GM12878 (cell line): ENCODE data around the gene NUTM2F. TPM values are rescaled to one million over a fixed set of nuclear protein-coding genes. Genes with fewer than 3 reads are reported as not detected.

Experiments
- ATAC-seq: fragments of 200-7000 bp; cut with Tn5 transposase; 3 replicates; pipeline ENCODE4 v1.9.1; 2020; ENCODE audit warnings: mild to moderate bottlenecking, moderate library complexity
- BruUV-seq: library from RNA; stranded (reverse); fragments of 400-500 nt; replicated peaks from 2 replicates; lab custom pipeline; 2021; lab: Mats Ljungman, UMichigan
- CTCF ChIA-PET: fragments of 300-600 bp; sonication (Branson Sonifier 250); formaldehyde crosslinking; extraction: SDS; loops from one replicate; lab custom pipeline; 2021; ENCODE audit warnings: inconsistent platforms; lab: Yijun Ruan, JAX
- POLR2A ChIA-PET: fragments of 350-600 bp; formaldehyde crosslinking; extraction: SDS; loops from one replicate; lab custom pipeline; 2021; ENCODE audit warnings: inconsistent platforms; lab: Charles Lee
- RAD21 ChIA-PET: fragments of 300-600 bp; sonication (Branson Sonifier 250); formaldehyde crosslinking; loops from one replicate; lab custom pipeline; 2023; ENCODE audit warnings: antibody characterized with exemption; ENCODE audit not compliant: unreplicated experiment; lab: Charles Lee
- SMC1A ChIA-PET: fragments of 300-600 bp; sonication (Branson Sonifier 250); formaldehyde crosslinking; loops from one replicate; lab custom pipeline; 2023; ENCODE audit not compliant: unreplicated experiment, uncharacterized antibody; lab: Charles Lee
- DNase-seq: peaks from one replicate; pipeline ENCODE4 v3.0.0-alpha.2; 2011; ENCODE audit warnings: low read depth, low spot score
- FAIRE-seq: peaks from 3 replicates; lab custom pipeline; 2011; peaks lifted over from hg19 to GRCh38; lab: Jason Lieb, UNC
- H2AFZ ChIP-seq: 2 replicates; pipeline ENCODE4 v1.6.0; 2011; ENCODE audit warnings: low read depth, low read length, control low read depth; ENCODE audit not compliant: control insufficient read depth
- H3K27ac ChIP-seq: 2 replicates; pipeline ENCODE4 v1.5.1; 2011; ENCODE audit warnings: control low read depth; ENCODE audit not compliant: control insufficient read depth, insufficient read depth
- H3K27me3 ChIP-seq, 2 experiments: replicated peaks in 1 of 2; 2 replicates each; pipeline versions ENCODE4 v1.6.0 to v1.6.1; 2011; ENCODE audit warnings: low read length in 1 of 2; ENCODE audit not compliant: control insufficient read depth in 2 of 2, insufficient read depth in 2 of 2
- H3K36me3 ChIP-seq, 2 experiments: 2 replicates each; pipeline ENCODE4 v1.5.1; 2011; ENCODE audit warnings: low read length in 1 of 2; ENCODE audit not compliant: control insufficient read depth in 2 of 2, insufficient read depth in 2 of 2
- H3K4me1 ChIP-seq: 2 replicates; pipeline ENCODE4 v1.6.1; 2011; ENCODE audit warnings: mild to moderate bottlenecking, low read length, moderate library complexity, mixed read lengths; ENCODE audit not compliant: control insufficient read depth, insufficient read depth
- H3K4me2 ChIP-seq: 2 replicates; pipeline ENCODE4 v1.6.0; 2011; ENCODE audit warnings: control low read depth; ENCODE audit not compliant: control insufficient read depth, insufficient read depth
- H3K4me3 ChIP-seq: fragments of 200-600 bp; sonication (generic); 2 replicates; pipeline ENCODE4 v1.5.1; 2016
- H3K79me2 ChIP-seq: 2 replicates; pipeline ENCODE4 v1.6.0; 2011; ENCODE audit warnings: low read length; ENCODE audit not compliant: control insufficient read depth, insufficient read depth
- H3K9ac ChIP-seq: 2 replicates; pipeline ENCODE4 v1.8.0; 2011; ENCODE audit warnings: low read length, control low read depth, mixed read lengths; ENCODE audit not compliant: control insufficient read depth, insufficient read depth
- H3K9me3 ChIP-seq: replicated peaks from 3 replicates; pipeline ENCODE4 v1.5.1; 2011; ENCODE audit warnings: mild to moderate bottlenecking, low read length; ENCODE audit not compliant: control insufficient read depth, insufficient read depth
- H4K20me1 ChIP-seq: 2 replicates; pipeline ENCODE4 v1.6.0; 2011; ENCODE audit not compliant: control insufficient read depth, insufficient read depth
- ASH2L ChIP-seq: fragments of 300-600, 200-600 bp; sonication (generic); IDR thresholded peaks from 2 replicates; pipeline ENCODE4 v1.6.1; 2017; ENCODE audit warnings: low read depth, mild to moderate bottlenecking, borderline replicate concordance
- CBX3 ChIP-seq: fragments of 200-600 bp; sonication (generic); IDR thresholded peaks from 2 replicates; pipeline ENCODE4 v1.6.1; 2016; ENCODE audit warnings: low read depth, borderline replicate concordance
- CHD2 ChIP-seq: IDR thresholded peaks from 2 replicates; pipeline ENCODE4 v1.6.1; 2011; ENCODE audit warnings: low read depth, low read length, improper control_type of control experiment, borderline replicate concordance
- CREB1 ChIP-seq: IDR thresholded peaks from 2 replicates; pipeline ENCODE4 v1.6.1; 2012; ENCODE audit warnings: low read depth, mild to moderate bottlenecking, inconsistent platforms
- EGR1 ChIP-seq, 2 experiments: IDR thresholded peaks; 1 replicate in 1 of 2; 2 replicates in 1 of 2; pipeline ENCODE4 v1.6.1; 2011 to 2012; ENCODE audit warnings: low read depth in 2 of 2, low read length in 2 of 2, borderline replicate concordance in 1 of 2, mild to moderate bottlenecking in 1 of 2, moderate library complexity in 1 of 2
- EP300 ChIP-seq, 2 experiments: fragments of 150-350 bp in 1 of 2; IDR thresholded peaks; 2 replicates each; pipeline ENCODE4 v1.6.1; 2011 to 2012; ENCODE audit warnings: low read depth in 2 of 2, low read length in 2 of 2, borderline replicate concordance in 1 of 2, improper control_type of control experiment in 1 of 2, inconsistent platforms in 1 of 2; ENCODE audit not compliant: control insufficient read depth in 1 of 2
- MTA2 ChIP-seq: fragments of 450-650 bp; IDR thresholded peaks from 2 replicates; pipeline ENCODE4 v1.6.1; 2016; ENCODE audit warnings: low read depth, mild to moderate bottlenecking, moderate library complexity
- POLR2A ChIP-seq: IDR thresholded peaks from 2 replicates; pipeline ENCODE4 v1.6.1; 2011; ENCODE audit warnings: low read depth, mild to moderate bottlenecking, low read length
- SMC3 ChIP-seq: IDR thresholded peaks from 2 replicates; pipeline ENCODE4 v1.6.1; 2011; ENCODE audit warnings: low read length, improper control_type of control experiment, borderline replicate concordance
- STAT3 ChIP-seq: IDR thresholded peaks from 2 replicates; pipeline ENCODE4 v1.6.1; 2011; ENCODE audit warnings: low read depth, low read length, improper control_type of control experiment
- SUPT20H ChIP-seq: IDR thresholded peaks from 2 replicates; pipeline ENCODE4 v1.6.1; 2011; ENCODE audit warnings: low read depth, mild to moderate bottlenecking, low read length, moderate library complexity, borderline replicate concordance; ENCODE audit not compliant: control insufficient read depth
- WRNIP1 ChIP-seq: IDR thresholded peaks from 2 replicates; pipeline ENCODE4 v1.6.1; 2011; ENCODE audit warnings: low read depth, low read length, improper control_type of control experiment, borderline replicate concordance
- WGBS: methylation state at CpG from one replicate; pipeline ENCODE4 v1.1.6; 2016; ENCODE audit warnings: low lambda C conversion rate; ENCODE audit not compliant: insufficient replicate concordance, insufficient coverage; ENCODE audit errors: missing lambda C conversion rate; 5-methylcytosine and 5-hydroxymethylcytosine counted together
- in situ Hi-C: fragments of 300-500 bp; cut with MboI; formaldehyde crosslinking; loops from 9 replicates; pipeline ENCODE4 v1.14.3; 2018; ENCODE audit warnings: mixed read lengths
- intact Hi-C: fragments of 100-400 bp; cut with micrococcal nuclease; formaldehyde crosslinking; loops from one replicate; pipeline ENCODE4 v1.14.2; 2022; ENCODE audit not compliant: unreplicated experiment
- polyA plus RNA-seq, 11 experiments: library from polyadenylated mRNA; depleted of rRNA in 4 of 11; unstranded in 6 of 11; stranded (reverse) in 5 of 11; fragments of >200 nt; fragmentation: Nextera tagmentation in 4 of 11; fragmentation: Illumina TruSeq in 1 of 11; extraction: Ambion mirVana in 4 of 11; extraction: Trizol in 1 of 11; gene quantifications; 1 replicate in 1 of 11; 2 replicates in 10 of 11; pipeline versions ENCODE4 v1.2.1 to v1.2.3, GENCODE V29; 2011 to 2016; ENCODE audit warnings: inconsistent platforms in 2 of 11, missing spikeins in 2 of 11, low read depth in 1 of 11
- total RNA-seq, 4 experiments: library from RNA; depleted of rRNA in 3 of 4; stranded (reverse); fragments of >200 nt in 3 of 4; fragmentation: Illumina TruSeq in 1 of 4; extraction: Trizol in 1 of 4; gene quantifications; 2 replicates each; pipeline versions ENCODE4 v1.2.1 to v1.2.3, GENCODE V29; 2013 to 2021
- TF ChIP-seq, protein P1 (sequence below): fragments of 450-650 bp; IDR thresholded peaks from 2 replicates; pipeline ENCODE4 v1.6.1; 2017; ENCODE audit warnings: low read depth, mild to moderate bottlenecking, moderate library complexity
- TF ChIP-seq, protein P2 (sequence below): fragments of 450-650 bp; IDR thresholded peaks from 2 replicates; pipeline ENCODE4 v1.6.1; 2017; ENCODE audit warnings: antibody characterized with exemption, mild to moderate bottlenecking, moderate library complexity
- TF ChIP-seq, protein P3 (sequence below), 3 experiments: IDR thresholded peaks in 2 of 3; conservative IDR thresholded peaks in 1 of 3; 2 replicates each; pipeline ENCODE4 v1.5.1; 2011; ENCODE audit warnings: low read depth in 3 of 3, low read length in 3 of 3, mild to moderate bottlenecking in 3 of 3, control low read depth in 2 of 3, moderate library complexity in 2 of 3, inconsistent platforms in 1 of 3, mixed read lengths in 1 of 3; ENCODE audit not compliant: control insufficient read depth in 2 of 3, insufficient read depth in 1 of 3; ENCODE audit errors: extremely low read depth in 1 of 3
- TF ChIP-seq, protein P4 (sequence below): IDR thresholded peaks from 2 replicates; pipeline ENCODE4 v1.6.1; 2012; ENCODE audit warnings: low read depth, low read length, improper control_type of control experiment

The NUTM2F gene
- total and polyA plus RNA-seq, 10 of the 15 experiments (the other 5 are each of a cell fraction or from before 2014, with no cell fraction given): not detected

DNA sequence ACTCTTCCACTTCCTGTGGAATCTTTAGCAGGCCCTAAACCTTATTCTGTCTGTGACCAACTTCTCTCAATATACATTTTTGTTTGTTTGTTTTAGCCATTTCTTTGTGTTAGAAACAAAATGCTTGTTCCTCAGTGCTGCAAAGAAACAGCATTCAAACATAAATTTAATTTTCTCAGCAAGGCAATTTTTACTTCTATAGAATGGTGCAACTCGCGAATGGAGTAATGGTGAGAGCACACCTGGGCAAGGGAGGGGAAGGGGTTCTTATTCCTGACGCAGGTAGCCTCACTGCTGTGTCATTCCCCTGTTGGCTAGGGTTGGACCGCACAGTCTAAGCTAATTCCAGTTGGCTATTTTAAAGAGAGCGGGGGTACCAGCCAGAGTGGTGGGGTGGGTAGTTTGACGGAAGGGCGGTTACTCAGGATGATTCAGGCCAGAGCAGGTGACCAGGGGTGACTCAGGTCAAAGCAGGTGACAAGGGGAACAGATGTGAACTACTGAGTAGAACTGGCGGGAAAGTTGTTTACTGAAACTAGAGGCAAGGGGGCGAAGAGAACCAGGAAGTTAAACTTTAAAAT, 47.9 kb downstream of the NUTM2F start:
- H3K4me3 ChIP-seq: no peak overlapping the region
- intact Hi-C loops: no loop called here
- no peak overlapping the region for H2AFZ ChIP-seq
- H3K79me2 ChIP-seq: no peaks in the 10 kb centered on the region
- peaks cover 1 to 14% of the 10 kb centered on the region in 2 experiments; a peak in 2 of 4 replicates for H3K36me3 ChIP-seq
- H3K9me3 ChIP-seq: peaks cover 11% of the 10 kb centered on the region
- TF ChIP-seq SUPT20H (no peak), ASH2L (no peak), POLR2A (no peak), SMC3 (no peak), CBX3 (no peak), CREB1 (no peak), EGR1 (IDR thresholded peaks at IDR 0.05; ENCODE audit: borderline replicate concordance in 1 of 2, low read depth in 2 of 2, low read length in 2 of 2) (no peak), MTA2 (no peak), EP300 (IDR thresholded peaks at IDR 0.05; ENCODE audit: borderline replicate concordance in 1 of 2, control insufficient read depth in 1 of 2, low read depth in 2 of 2, low read length in 2 of 2) (no peak), STAT3 (no peak), WRNIP1 (no peak), CHD2 (no peak)
- TF ChIP-seq, protein P1, sequence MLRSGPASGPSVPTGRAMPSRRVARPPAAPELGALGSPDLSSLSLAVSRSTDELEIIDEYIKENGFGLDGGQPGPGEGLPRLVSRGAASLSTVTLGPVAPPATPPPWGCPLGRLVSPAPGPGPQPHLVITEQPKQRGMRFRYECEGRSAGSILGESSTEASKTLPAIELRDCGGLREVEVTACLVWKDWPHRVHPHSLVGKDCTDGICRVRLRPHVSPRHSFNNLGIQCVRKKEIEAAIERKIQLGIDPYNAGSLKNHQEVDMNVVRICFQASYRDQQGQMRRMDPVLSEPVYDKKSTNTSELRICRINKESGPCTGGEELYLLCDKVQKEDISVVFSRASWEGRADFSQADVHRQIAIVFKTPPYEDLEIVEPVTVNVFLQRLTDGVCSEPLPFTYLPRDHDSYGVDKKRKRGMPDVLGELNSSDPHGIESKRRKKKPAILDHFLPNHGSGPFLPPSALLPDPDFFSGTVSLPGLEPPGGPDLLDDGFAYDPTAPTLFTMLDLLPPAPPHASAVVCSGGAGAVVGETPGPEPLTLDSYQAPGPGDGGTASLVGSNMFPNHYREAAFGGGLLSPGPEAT: no peak
- TF ChIP-seq, protein P2, sequence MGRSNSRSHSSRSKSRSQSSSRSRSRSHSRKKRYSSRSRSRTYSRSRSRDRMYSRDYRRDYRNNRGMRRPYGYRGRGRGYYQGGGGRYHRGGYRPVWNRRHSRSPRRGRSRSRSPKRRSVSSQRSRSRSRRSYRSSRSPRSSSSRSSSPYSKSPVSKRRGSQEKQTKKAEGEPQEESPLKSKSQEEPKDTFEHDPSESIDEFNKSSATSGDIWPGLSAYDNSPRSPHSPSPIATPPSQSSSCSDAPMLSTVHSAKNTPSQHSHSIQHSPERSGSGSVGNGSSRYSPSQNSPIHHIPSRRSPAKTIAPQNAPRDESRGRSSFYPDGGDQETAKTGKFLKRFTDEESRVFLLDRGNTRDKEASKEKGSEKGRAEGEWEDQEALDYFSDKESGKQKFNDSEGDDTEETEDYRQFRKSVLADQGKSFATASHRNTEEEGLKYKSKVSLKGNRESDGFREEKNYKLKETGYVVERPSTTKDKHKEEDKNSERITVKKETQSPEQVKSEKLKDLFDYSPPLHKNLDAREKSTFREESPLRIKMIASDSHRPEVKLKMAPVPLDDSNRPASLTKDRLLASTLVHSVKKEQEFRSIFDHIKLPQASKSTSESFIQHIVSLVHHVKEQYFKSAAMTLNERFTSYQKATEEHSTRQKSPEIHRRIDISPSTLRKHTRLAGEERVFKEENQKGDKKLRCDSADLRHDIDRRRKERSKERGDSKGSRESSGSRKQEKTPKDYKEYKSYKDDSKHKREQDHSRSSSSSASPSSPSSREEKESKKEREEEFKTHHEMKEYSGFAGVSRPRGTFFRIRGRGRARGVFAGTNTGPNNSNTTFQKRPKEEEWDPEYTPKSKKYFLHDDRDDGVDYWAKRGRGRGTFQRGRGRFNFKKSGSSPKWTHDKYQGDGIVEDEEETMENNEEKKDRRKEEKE: no peak
- TF ChIP-seq, protein P3, sequence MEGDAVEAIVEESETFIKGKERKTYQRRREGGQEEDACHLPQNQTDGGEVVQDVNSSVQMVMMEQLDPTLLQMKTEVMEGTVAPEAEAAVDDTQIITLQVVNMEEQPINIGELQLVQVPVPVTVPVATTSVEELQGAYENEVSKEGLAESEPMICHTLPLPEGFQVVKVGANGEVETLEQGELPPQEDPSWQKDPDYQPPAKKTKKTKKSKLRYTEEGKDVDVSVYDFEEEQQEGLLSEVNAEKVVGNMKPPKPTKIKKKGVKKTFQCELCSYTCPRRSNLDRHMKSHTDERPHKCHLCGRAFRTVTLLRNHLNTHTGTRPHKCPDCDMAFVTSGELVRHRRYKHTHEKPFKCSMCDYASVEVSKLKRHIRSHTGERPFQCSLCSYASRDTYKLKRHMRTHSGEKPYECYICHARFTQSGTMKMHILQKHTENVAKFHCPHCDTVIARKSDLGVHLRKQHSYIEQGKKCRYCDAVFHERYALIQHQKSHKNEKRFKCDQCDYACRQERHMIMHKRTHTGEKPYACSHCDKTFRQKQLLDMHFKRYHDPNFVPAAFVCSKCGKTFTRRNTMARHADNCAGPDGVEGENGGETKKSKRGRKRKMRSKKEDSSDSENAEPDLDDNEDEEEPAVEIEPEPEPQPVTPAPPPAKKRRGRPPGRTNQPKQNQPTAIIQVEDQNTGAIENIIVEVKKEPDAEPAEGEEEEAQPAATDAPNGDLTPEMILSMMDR (IDR thresholded peaks at IDR 0.05 in 2 of 3, conservative IDR thresholded peaks at IDR 0.05 in 1 of 3; ENCODE audit: control insufficient read depth in 2 of 3, extremely low read depth in 1 of 3, insufficient read depth in 1 of 3, low read depth in 3 of 3, low read length in 3 of 3): no peak
- TF ChIP-seq, protein P4, sequence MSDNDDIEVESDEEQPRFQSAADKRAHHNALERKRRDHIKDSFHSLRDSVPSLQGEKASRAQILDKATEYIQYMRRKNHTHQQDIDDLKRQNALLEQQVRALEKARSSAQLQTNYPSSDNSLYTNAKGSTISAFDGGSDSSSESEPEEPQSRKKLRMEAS: no peak
- TF ChIP-seq, all 136 proteins: peak for 0
- FAIRE-seq (no peak), ATAC-seq (no peak), DNase-seq (no peak)
- WGBS: 96% methylated on average over 9 of the region's 9 CpGs
- Histone ChIP-seq H3K27ac (no peak overlapping the region), H3K9ac (no peak overlapping the region), H3K27me3 (no peaks in the 10 kb centered on the region), H3K4me2 (no peak overlapping the region), H4K20me1 (no peaks in the 10 kb centered on the region), H3K4me1 (no peaks in the 10 kb centered on the region)
- ChIA-PET SMC1A (no interaction called here), CTCF (no interaction called here), POLR2A (interaction anchor here (0.6 kb wide), 1 partner anchor 18 kb away, joined by 5 read pairs; no protein-coding TSS in a partner anchor), RAD21 (no interaction called here)
- no TSS peak for BruUV-seq
- in situ Hi-C loops: no loop called here
